ENCODE measurements around the gene RTEL1. TPM values are rescaled to one million over a fixed set of nuclear protein-coding genes. Genes with fewer than 3 reads are reported as not detected.

RTEL1 gene
- total and polyA plus RNA-seq, 9 of the 15 experiments (the other 6 are each of a cell fraction or from before 2014, with no cell fraction given), result 0.36 to 61.0 (median 17.9) TPM

DNA sequence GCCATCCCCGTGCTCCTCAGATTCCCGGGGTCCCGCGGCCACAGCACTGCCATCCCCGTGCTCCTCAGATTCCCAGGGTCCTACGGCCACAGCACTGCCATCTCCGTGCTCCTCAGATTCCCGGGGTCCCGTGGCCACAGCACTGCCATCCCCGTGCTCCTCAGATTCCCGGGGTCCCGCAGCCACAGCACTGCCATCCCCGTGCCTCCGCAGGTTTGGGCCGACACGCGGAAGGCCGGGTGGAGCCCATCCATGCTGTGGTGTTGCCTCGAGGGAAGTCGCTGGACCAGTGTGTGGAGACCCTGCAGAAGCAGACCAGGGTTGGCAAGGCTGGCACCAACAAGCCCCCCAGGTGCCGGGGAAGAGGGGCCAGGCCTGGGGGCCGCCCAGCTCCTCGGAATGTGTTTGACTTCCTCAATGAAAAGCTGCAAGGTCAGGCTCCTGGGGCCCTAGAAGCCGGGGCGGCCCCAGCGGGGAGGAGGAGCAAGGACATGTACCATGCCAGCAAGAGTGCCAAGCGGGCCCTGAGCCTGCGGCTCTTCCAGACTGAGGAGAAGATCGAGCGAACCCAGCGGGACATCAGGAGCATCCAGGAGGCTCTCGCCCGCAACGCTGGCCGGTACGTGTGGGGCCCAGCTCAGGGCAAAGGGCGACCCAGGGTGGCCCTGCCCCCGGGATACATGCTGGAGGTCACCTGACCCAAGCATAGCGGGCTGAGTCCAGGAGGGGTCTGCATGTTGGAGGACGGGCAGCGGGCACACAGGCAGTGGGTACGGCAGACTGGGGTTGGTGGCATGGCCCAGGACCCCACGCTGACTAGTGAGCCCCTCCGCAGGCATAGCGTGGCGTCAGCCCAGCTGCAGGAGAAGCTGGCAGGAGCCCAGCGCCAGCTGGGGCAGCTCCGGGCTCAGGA is 77.1 kb downstream of the RTEL1 start:
- peak in 2 of 4 experiments; percentile 4 for DNase-seq (ENCODE audit: extremely low read depth in 1 of 4, low spot score in 3 of 4)
- no peak overlapping the region for H3K4me3 ChIP-seq
- BruUV-seq (replicated peaks), result TSS peak; percentile 50
- H3K9me3 ChIP-seq (replicated peaks; ENCODE audit: control insufficient read depth, insufficient read depth, low read depth, low read length), result peaks cover 4% of the 10 kb centered on the region
- no peak overlapping the region for H3K4me2 ChIP-seq (ENCODE audit: insufficient read depth, low read length)
- 0 out of 2 replicates have a peak, but pooled peaks cover 5% of the 10 kb centered on the region for H4K20me1 ChIP-seq (replicated peaks; ENCODE audit: control insufficient read depth, insufficient read depth, low read length)
- POLR2A ChIA-PET, result interaction anchor here (0.5 to 1.3 kb wide), 4 partner anchors 13 to 209 kb away, joined by 3 to 5 read pairs (median 4); no protein-coding TSS in a partner anchor
- H3K27me3 ChIP-seq (ENCODE audit: control insufficient read depth in 2 of 2, insufficient read depth in 2 of 2, low read length in 2 of 2), result no peaks in the 10 kb centered on the region
- H2AFZ ChIP-seq (ENCODE audit: low read depth, low read length), result no peak overlapping the region
- TF ChIP-seq SMAD3 (CRISPR knock-in tag; conservative IDR thresholded peaks at IDR 0.05) (no peak), USF1 (CRISPR knock-in tag; IDR thresholded peaks at IDR 0.05) (peak; percentile 14; the same call in 1 of the 2 replicates)
- H3K9me1 ChIP-seq (ENCODE audit: control insufficient read depth, insufficient read depth, low read length), result no peaks in the 10 kb centered on the region
- intact Hi-C loops (cut with micrococcal nuclease) (no loop called here), in situ Hi-C loops (cut with MboI) (no loop called here)
- FAIRE-seq, result no peak
- peaks cover 3 to 60% of the 10 kb centered on the region in 2 experiments; a peak in 3 of 5 replicates for H3K4me1 ChIP-seq (replicated peaks in 1 of 2; ENCODE audit: control insufficient read depth in 2 of 2, insufficient read depth in 2 of 2, low read length in 2 of 2)
- CTCF ChIA-PET (ENCODE audit: low intra/inter-chr PET ratio), result no interaction called here
- ATAC-seq, result no peak
- 90% methylated on average over 36 of the region's 48 CpGs for WGBS (ENCODE audit: insufficient coverage, low coverage, missing lambda C conversion rate)
- H3K79me2 ChIP-seq (ENCODE audit: control insufficient read depth, insufficient read depth, low read length), result peaks cover 16% of the 10 kb centered on the region
- no peak overlapping the region for H3K27ac ChIP-seq (ENCODE audit: extremely low read depth, low read depth, low read length)
- H3K9ac ChIP-seq (ENCODE audit: insufficient read depth in 1 of 2, low read depth in 2 of 2, low read length in 2 of 2), result no peak overlapping the region; a peak in 1 of 4 replicates
- H3K36me3 ChIP-seq (ENCODE audit: control insufficient read depth, insufficient read depth, low read length), result peaks cover 59% of the 10 kb centered on the region; the same call in 2 of the 3 replicates
